Subcutaneous preadipocyte (primary cell): ENCODE results near the gene CRYBG3. TPM values are rescaled to one million over a fixed set of nuclear protein-coding genes. Genes with fewer than 3 reads are reported as not detected.

Experiments used
- total RNA-seq: library from RNA; depleted of rRNA; stranded (reverse); fragments of >200 nt; gene quantifications from 2 replicates; pipeline ENCODE4 v1.2.3, GENCODE V29; 2012

CRYBG3 gene
- total RNA-seq = 16.2 and 22.3 TPM in 2 replicates

GRCh38 chr3:97821774-97822358 lies at the start of gene CRYBG3:
Gene CRYBG3 (plus strand): TSS chr3:97822011. CDS start chr3:97822207, 196 bp downstream.

GRCh38 chr3:97971679-97972567 lies 150.1 kb downstream of the CRYBG3 start, which contains the start of gene RIOX2:
Gene RIOX2 (minus strand): TSS chr3:97972431. CDS start chr3:97967593, 4,838 bp downstream.

Other genes starting within 250 kb of the CRYBG3 start
- 4.4 and 8.6 TPM in 2 replicates for gene ARL6, start 57.3 kb upstream of the CRYBG3 start, total RNA-seq
- gene RIOX2, start 150.4 kb downstream of the CRYBG3 start, total RNA-seq = 33.4 and 45.9 TPM in 2 replicates
- gene GABRR3, start 213.3 kb downstream of the CRYBG3 start, total RNA-seq = not detected in 2 replicates